ENCODE data around the gene GALNT10.

GRCh38 chr5:154351141-154351540, 160.6 kb downstream of the GALNT10 start:
- TF ChIP-seq, protein P1, sequence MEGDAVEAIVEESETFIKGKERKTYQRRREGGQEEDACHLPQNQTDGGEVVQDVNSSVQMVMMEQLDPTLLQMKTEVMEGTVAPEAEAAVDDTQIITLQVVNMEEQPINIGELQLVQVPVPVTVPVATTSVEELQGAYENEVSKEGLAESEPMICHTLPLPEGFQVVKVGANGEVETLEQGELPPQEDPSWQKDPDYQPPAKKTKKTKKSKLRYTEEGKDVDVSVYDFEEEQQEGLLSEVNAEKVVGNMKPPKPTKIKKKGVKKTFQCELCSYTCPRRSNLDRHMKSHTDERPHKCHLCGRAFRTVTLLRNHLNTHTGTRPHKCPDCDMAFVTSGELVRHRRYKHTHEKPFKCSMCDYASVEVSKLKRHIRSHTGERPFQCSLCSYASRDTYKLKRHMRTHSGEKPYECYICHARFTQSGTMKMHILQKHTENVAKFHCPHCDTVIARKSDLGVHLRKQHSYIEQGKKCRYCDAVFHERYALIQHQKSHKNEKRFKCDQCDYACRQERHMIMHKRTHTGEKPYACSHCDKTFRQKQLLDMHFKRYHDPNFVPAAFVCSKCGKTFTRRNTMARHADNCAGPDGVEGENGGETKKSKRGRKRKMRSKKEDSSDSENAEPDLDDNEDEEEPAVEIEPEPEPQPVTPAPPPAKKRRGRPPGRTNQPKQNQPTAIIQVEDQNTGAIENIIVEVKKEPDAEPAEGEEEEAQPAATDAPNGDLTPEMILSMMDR (IDR thresholded peaks at IDR 0.05): no peak
- TF ChIP-seq POLR2A (IDR thresholded peaks at IDR 0.05): no peak
